Measurements from ENCODE around the gene SYNRG.

Gene SYNRG

GRCh38 chr17:37592291-37592690 lies 16.9 kb downstream of the SYNRG start:
- no peak for DNase-seq

GRCh38 chr17:37585066-37585465 lies 24.2 kb downstream of the SYNRG start:
- no peak for DNase-seq

GRCh38 chr17:37576281-37576680 lies 32.9 kb downstream of the SYNRG start:
- DNase-seq: no peak

- DNase-seq: no peak
Measured at GRCh38 chr17:37574427-37574826, 34.8 kb downstream of the SYNRG start.

- no peak for DNase-seq
Measured at GRCh38 chr17:37571674-37572073, 37.5 kb downstream of the SYNRG start.

- DNase-seq: no peak
Measured at GRCh38 chr17:37570527-37571093, 38.6 kb downstream of the SYNRG start.

- no peak for DNase-seq
Measured at GRCh38 chr17:37568350-37569053, 40.7 kb downstream of the SYNRG start.

- no peak for DNase-seq
Measured at GRCh38 chr17:37567538-37567937, 41.7 kb downstream of the SYNRG start.

GRCh38 chr17:37567137-37567536 lies 42.1 kb downstream of the SYNRG start:
- no peak for DNase-seq

- no peak for DNase-seq
Measured at GRCh38 chr17:37564252-37564651, 45.0 kb downstream of the SYNRG start.

- DNase-seq: no peak
Measured at GRCh38 chr17:37562016-37562745, 47.0 kb downstream of the SYNRG start.

GRCh38 chr17:37558299-37558698 lies 50.9 kb downstream of the SYNRG start:
- no peak for DNase-seq

GRCh38 chr17:37557482-37557881 lies 51.7 kb downstream of the SYNRG start:
- DNase-seq: no peak

- no peak for DNase-seq
Measured at GRCh38 chr17:37555386-37555785, 53.8 kb downstream of the SYNRG start.

GRCh38 chr17:37553401-37553966 lies 55.7 kb downstream of the SYNRG start:
- no peak for DNase-seq

- DNase-seq: no peak
Measured at GRCh38 chr17:37551788-37552187, 57.4 kb downstream of the SYNRG start.

GRCh38 chr17:37547986-37548385 lies 61.2 kb downstream of the SYNRG start:
- no peak for DNase-seq

- no peak for DNase-seq
Measured at GRCh38 chr17:37546302-37546701, 62.9 kb downstream of the SYNRG start.

GRCh38 chr17:37545486-37545885 lies 63.7 kb downstream of the SYNRG start:
- DNase-seq: no peak

GRCh38 chr17:37543637-37544052 lies 65.6 kb downstream of the SYNRG start:
- DNase-seq: no peak

GRCh38 chr17:37541880-37542660 lies 67.1 kb downstream of the SYNRG start:
- DNase-seq: no peak

GRCh38 chr17:37538981-37539659 lies 70.1 kb downstream of the SYNRG start:
- no peak for DNase-seq

All from stimulated activated naive CD4-positive, alpha-beta T cell treated with Interleukin-2 at 50 U/mL for 16 hours (primary cell).